GM21825 (cell line): ENCODE results near the gene MKI67.
A peak's percentile ranks its signal among the peaks of the same experiment; 100 is the strongest.

Source experiments
- ATAC-seq: cut with Tn5 transposase; IDR thresholded peaks from one replicate; pipeline ENCODE4 v1.9.1; 2021; ENCODE audit warnings: mild to moderate bottlenecking, moderate library complexity; ENCODE audit not compliant: unreplicated experiment

The MKI67 gene

DNA sequence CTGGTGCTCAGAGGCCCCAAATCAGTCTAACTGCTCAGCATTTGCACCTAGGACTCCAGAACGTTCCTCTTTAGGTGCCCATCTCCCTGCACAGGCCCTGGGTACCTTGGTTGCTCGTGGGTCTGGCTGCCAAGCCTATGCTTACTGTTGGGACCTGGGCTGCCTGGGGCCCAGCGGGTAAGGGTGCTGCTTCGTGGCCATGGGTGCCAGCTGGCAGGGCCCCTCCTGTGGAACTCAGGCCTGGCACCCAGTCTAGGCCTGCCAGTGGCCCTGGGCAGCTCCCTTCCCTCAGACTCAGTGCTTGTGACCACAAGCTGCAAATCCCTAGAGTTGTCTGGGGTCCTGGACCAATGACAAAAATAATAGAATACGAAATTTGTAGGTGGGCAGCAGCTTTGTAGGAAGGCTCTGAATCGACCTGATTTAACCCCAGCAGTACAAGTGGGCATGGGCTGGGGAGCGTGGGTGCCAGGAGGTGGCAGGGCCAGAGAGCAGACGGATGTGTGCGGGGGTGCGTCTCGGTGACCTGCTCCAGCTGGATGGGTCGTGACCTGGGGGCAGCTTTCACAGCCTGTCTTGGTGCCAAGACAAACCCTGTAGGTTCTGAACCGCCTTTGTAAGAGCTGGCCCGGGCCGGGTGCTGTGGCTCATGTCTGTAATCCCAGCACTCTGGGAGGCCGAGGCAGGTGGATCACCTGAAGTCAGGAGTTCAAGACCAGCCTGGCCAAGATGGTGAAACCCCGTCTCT is 69.7 kb downstream of the MKI67 start:
- ATAC-seq = no peak

DNA sequence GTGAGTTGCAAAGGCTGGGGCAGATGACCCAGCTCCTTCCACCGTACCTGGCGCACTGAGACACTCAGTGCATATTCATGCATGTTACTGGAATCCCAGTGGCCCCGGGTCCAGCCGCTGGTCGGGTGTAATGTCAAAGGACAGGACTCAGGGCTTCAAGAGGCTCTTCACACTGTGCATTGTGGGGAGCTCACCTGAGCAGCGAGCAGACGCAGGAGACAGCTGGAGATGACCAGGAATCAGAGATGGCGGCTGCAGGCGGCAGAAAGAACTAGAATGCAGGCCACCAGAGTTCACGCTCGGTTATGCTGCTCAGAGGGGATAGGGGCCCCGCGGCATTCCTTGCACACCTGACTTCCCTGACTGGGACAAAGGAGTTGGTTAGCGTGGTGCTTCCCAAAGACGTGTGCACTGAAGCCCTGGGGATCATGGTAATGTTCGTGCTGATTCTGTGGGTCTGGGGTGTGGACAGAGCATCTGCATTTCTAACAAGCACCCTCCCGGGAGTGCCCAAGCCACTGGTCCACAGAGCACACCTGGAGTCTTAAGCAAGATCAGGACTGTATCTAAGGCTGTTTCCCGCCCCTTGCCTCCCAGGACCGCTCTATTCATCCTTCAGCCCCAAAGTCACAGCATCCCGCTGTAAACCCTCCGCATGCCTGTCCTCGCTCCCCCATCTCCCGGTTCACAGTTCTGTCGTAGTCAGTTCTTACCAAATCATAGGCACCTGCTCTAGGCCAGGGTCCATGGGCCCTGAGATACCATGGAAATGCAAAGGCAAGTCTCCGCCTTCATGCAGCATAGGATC is 71.0 kb downstream of the MKI67 start:
- no peak for ATAC-seq

DNA sequence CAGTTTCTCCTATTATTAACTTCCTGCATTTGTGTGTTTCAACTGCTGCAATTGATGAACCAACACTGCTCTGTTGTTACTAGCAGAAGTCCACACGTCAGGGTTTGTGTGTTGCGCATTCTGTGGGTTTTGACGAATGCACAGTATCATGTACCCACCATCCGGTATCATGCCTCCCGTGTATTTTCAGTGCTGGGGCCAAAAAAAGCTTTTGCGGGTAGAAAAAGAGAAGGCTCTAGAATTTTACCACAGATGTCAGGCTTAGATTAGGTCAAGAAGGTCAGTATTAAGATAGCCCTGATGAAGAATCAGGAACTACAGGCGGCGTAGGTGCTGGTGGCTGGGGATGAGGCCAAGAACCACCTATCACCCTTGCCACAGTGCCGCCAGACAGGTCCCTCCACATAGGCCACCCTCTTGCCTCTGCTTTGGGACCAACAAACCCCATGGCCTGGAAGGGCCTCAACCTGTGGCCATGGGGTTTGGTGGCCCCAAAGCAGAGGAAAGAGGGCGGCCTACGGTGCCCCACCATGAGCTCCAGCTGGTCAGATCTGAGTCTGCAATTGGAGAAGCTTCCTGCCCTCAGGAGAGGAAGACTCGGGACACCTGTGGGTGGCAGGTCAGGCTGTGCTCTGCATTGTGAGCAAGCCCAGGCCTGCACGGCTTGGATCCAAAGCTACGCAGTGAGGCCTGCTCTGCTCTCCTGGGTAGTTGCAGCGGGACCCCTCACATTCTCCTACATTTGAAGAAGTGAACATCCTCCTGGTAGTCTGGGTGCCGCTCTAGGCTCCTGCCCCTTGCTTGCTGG is 71.9 kb downstream of the MKI67 start:
- ATAC-seq = no peak

DNA sequence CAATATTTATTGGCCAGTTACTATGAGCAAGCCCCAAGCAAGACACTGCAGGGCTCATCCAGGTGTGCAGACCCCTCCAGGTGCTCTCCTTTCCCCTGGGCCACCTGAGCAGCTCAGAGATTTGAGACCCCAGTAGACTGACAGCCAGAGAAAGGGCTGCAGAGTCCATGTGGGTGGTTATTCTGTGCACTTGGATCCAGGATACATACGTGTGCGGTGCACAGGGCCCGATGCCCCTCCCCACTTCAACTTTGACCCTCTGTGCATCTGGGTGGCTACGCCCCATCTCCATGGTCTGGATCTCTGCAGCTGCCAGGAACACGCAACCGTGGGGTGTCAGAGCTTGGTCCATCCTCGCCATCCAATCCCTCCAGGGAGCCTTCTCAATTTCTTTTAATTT is 72.9 kb downstream of the MKI67 start:
- no peak for ATAC-seq

DNA sequence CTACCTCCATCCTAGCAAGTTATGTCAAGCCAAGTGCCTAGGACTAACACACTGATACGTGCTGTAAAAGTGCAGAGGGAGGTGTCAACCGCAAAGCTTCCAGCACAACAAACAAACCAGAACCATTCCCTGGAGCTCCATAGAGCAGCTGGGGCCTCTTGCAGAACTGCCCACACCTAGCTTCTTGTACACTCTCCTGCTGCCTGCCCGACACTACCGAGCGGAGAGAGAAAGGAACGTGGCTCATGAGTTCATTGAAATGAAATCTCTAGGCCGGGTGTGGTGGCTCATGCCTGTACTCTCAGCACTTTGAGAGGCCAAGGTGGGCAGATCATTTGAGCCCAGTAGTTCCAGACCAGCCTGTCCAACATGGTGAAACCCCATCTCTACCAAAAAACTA is 73.5 kb downstream of the MKI67 start:
- ATAC-seq = no peak

DNA sequence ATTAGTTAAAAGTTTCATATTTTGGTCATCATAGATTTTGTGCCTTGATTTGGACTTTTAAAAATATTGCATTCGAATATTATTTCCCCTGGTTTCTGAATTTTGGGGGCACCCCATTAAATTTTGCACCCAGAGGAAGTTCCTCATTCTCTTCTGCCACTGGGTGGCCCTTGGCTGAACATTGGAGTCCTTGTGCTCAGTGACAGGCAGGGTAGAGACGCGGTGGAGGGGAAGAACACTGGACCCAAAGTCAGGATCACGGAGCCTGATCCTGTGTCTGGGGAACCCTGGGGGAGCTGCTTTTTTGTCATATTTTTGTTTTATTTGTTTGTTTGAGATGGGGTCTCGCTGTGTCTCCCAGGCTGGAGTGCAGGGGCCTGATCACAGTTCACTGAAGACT is 74.7 kb downstream of the MKI67 start:
- ATAC-seq = no peak

DNA sequence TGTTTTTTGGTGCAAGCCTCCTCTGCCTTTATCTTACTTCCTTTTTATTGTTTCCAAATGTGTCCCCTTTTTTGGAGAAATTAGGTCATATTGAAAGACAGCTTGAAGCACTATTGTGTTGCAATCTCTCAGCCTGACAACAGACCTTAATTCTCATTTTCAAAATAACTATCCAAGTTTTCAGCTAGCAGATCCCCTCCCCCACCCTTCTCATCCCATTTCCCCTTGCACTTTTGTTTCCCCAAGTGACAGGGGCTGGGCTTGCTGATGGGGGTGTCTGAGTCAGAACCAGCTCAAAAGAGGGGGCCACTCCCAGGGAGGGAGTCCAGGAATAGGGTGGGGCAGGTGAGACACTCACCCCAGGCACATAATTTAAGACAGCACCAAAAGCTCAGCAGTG is 75.3 kb downstream of the MKI67 start:
- ATAC-seq = no peak

DNA sequence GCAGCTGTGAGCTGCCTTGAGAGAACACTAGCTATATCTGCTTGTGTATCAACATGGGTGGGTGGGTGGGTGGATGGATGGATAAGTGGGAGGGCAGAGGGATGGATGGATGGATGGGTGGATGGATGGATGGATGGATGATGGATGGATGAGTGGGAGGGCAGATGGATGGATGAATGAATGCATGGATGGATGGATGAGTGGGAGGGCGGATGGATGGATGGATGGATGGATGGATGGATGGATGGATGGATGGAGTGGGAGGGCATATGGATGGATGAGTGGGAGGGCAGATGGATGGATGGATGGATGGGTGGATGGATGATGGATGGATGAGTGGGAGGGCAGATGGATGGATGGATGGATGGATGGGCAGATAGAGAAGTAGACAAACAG is 76.1 kb downstream of the MKI67 start:
- ATAC-seq = no peak

DNA sequence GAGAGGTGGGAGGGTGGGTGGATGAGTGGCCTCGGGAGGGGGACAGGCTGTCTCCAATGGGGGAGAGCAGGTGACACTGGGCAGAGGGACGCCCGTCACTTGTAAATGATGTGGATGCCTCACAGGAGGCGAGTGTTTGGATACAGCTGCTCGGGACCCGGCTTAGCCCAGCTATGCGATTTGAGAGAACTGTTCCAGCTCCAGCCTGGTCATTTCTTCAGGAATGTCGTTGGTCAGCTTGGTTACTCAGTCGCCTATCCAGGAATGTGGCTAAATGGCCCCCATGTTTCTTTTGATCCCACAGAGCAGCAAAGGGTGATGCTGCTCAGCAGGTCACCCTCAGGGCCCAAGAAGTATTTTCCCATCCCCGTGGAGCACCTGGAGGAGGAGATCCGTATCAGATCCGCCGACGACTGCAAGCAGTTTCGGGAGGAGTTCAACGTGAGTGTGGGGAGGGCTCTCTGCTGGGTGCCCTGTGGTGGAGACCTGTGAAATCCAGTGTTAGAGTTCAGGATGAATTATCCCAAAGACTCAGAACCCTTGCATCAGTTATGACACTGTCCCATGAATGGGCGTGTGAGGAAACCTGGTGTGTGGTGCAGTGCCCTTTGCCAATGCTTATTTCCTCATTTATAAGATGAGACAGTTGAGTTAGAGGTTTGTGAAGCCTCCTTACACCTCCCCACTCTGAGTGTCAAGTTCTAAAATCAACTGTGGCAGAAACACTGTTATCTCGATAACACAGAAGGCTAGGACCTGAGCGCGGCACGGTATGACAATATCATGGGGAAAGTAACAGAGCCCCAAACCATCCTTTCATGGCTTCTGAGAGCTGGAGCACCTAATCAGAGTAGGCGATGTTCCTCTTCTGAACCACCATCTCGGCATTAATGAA is 76.8 kb downstream of the MKI67 start:
- no peak for ATAC-seq

DNA sequence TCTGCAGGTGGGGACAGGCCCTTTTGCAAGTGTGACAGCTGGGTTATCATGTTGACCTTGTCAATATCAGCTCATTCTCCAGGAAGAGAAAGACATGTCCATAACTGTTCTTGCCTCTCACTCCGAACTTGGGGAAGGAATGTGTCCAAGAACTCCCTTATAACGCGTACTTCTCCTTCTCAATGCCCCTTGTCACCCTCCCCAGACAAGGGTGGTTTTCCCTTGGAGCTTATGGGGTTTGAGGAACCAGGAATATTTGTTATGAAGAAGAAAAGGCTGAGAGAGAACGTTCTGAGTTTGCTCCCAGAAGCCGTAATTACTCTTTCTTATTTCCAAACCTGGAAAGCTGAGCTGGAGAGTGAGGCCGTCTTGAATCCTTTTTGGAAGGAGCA is 77.4 kb downstream of the MKI67 start:
- no peak for ATAC-seq

DNA sequence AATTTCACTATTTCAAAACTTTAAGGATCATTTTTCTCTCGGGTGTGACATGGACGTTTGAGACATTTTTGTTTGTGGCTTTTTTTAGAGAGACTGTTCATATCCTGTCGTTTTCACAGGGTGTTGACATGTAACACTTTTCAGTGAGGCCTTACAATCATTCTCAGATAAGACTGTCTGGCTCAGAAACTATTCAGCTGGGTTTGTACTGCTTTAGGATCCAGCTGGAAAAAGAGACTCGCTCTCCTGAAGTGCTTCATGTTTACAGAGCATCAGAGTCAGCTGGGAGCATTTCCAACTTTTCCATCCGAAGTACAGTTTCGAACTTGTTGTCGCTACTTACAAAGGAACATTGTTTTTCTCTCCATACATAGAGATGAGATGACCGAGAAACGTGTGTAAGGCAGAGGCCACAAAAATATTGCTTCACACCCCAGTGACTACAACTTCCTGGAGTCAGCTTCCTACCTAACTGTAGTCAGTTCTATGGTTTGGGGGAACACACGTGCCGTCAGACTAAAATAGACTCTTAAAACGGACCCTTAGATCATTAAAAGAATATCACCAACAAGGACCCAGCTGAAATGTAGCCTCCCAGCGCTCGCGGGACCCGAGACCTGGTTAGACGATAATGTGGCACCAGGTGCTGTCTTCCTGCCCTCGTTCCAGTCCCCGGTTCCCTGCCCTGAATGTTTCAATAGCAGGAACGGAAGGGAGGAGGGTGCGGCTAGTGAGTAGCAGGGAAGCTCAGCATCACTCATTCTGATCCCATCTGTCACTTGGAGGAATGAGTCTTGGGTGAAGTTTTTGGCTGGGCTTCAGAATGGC is 78.0 kb downstream of the MKI67 start:
- ATAC-seq = peak; percentile 38

DNA sequence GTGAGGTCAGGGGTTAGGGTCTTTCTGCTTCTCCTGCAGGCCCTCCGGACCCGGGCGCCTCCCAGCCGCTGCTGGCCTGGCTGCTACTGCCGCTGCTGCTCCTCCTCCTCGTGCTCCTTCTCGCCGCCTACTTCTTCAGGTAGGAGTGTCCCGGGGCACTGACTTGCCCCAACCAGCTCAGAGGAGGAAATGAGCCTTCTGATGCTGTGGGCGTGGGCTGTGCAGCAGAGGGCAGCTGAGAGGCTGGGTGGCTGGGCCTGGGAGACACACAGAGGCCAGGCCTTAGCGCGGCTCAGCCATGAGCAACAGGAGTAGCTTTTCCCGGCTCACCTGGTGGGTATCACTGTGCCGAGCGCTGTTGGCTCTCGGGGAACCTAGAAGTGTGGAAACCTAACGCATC is 78.9 kb downstream of the MKI67 start:
- ATAC-seq = peak; percentile 96

DNA sequence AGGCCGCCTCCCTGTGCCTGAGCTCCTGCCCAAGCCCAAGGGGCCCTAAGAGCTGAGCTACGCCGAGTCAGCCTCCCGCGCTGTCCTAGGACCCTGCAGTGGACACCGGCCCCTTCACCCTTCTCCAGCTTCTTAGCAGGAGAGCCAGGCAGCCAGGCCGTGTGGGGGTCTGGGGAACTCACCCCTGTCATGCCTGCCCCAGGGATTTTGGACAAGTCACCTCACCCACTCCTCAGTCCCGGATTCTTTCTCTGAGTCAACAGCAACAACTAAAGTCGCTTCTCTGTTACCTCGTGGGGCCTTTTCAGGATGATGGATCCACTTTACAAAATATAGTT is 79.3 kb downstream of the MKI67 start:
- no peak for ATAC-seq
